Activated CD4-positive, alpha-beta T cell treated with anti-CD3 and anti-CD28 coated beads, Interleukin-2, amount 10 ng/mL, durations not matched to agents 24 days and 14 days (primary cell): ENCODE measurements around the gene MLKL. TPM values are rescaled to one million over a fixed set of nuclear protein-coding genes. Genes with fewer than 3 reads are reported as not detected.

Experiments used
- DNase-seq: peaks from one replicate; pipeline ENCODE4 v3.0.0; 2022
- H3K27ac Mint-ChIP-seq: one replicate; pipeline ENCODE4 v1.8.0; 2022; ENCODE audit warnings: mild to moderate bottlenecking, mixed read lengths
- H3K27me3 Mint-ChIP-seq: one replicate; pipeline ENCODE4 v1.8.0; 2022; ENCODE audit warnings: mixed read lengths
- H3K36me3 Mint-ChIP-seq: one replicate; pipeline ENCODE4 v1.8.0; 2022; ENCODE audit warnings: low read depth, mild to moderate bottlenecking, mixed read lengths
- H3K4me1 Mint-ChIP-seq: one replicate; pipeline ENCODE4 v1.8.0; 2021; ENCODE audit warnings: mixed read lengths
- H3K4me3 Mint-ChIP-seq: one replicate; pipeline ENCODE4 v1.8.0; 2022; ENCODE audit warnings: mild to moderate bottlenecking, moderate library complexity, mixed read lengths
- H3K9me3 Mint-ChIP-seq: one replicate; pipeline ENCODE4 v1.8.0; 2021; ENCODE audit warnings: mixed read lengths
- intact Hi-C: fragments of 100-400 bp; cut with micrococcal nuclease; formaldehyde crosslinking; loops from one replicate; pipeline ENCODE4 v1.15.1; 2023
- total RNA-seq: library from RNA; stranded (reverse); gene quantifications from 2 replicates; pipeline ENCODE4 v1.2.3, GENCODE V29; 2022

The MLKL gene
- total RNA-seq, 1 donor from 2014 or later, result 21.9 TPM

DNA sequence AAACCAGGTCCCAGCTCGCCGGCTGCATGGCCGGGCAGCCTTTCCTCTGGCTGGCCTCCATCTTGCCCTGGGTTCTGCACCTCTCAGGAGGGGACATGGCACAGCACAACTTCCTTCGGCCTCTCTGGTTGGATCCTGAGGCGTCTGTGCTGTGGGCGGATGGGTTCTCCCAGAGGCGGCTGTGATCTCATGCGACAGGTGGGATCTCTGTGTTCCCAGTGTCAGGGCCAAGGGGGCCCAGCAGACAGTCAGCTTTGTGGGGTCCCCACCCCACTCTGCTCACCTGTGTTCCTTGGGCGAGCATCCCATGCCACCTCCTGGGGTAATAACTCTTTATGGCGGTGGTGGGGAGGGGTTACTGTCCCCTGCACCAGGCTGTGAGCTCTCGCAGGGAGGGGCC is 38.2 kb upstream of the MLKL start:
- Mint-ChIP-seq H3K4me1 (peaks cover 2% of the 10 kb centered on the region), H3K27ac (no peak overlapping the region), H3K27me3 (no peaks in the 10 kb centered on the region), H3K9me3 (no peaks in the 10 kb centered on the region), H3K36me3 (no peaks in the 10 kb centered on the region), H3K4me3 (no peak overlapping the region)
- DNase-seq, result no peak
- intact Hi-C loops, result no loop called here

- H3K27ac Mint-ChIP-seq, result no peak overlapping the region
- no peak for DNase-seq
These were observed 37.5 kb upstream of the MLKL start for GRCh38 chr16:74738113-74738541.

GRCh38 chr16:74737521-74737920 is 36.9 kb upstream of the MLKL start:
- no peaks in the 10 kb centered on the region for H3K9me3 Mint-ChIP-seq
- peaks cover 2% of the 10 kb centered on the region for H3K4me1 Mint-ChIP-seq
- H3K27me3 Mint-ChIP-seq, result no peaks in the 10 kb centered on the region
- no peak overlapping the region for H3K4me3 Mint-ChIP-seq
- DNase-seq, result no peak
- H3K36me3 Mint-ChIP-seq, result no peaks in the 10 kb centered on the region
- intact Hi-C loops, result no loop called here
- no peak overlapping the region for H3K27ac Mint-ChIP-seq

More at GRCh38 chr16:74738113-74738541, 37.5 kb upstream of the MLKL start:
- Mint-ChIP-seq H3K9me3 (no peaks in the 10 kb centered on the region), H3K4me3 (no peak overlapping the region), H3K36me3 (no peaks in the 10 kb centered on the region), H3K4me1 (peaks cover 2% of the 10 kb centered on the region), H3K27me3 (no peaks in the 10 kb centered on the region)
- intact Hi-C loops, result no loop called here

GRCh38 chr16:74736531-74737157 is 36.0 kb upstream of the MLKL start:
- Mint-ChIP-seq H3K27ac (no peak overlapping the region), H3K27me3 (no peaks in the 10 kb centered on the region), H3K4me3 (no peak overlapping the region), H3K36me3 (no peaks in the 10 kb centered on the region), H3K4me1 (no peaks in the 10 kb centered on the region), H3K9me3 (no peaks in the 10 kb centered on the region)
- intact Hi-C loops, result no loop called here
- no peak for DNase-seq

GRCh38 chr16:74735554-74735953 is 34.9 kb upstream of the MLKL start:
- H3K27me3 Mint-ChIP-seq, result no peaks in the 10 kb centered on the region
- DNase-seq, result no peak
- H3K4me3 Mint-ChIP-seq, result no peak overlapping the region
- intact Hi-C loops, result no loop called here
- H3K9me3 Mint-ChIP-seq, result no peaks in the 10 kb centered on the region
- no peaks in the 10 kb centered on the region for H3K36me3 Mint-ChIP-seq
- no peaks in the 10 kb centered on the region for H3K4me1 Mint-ChIP-seq
- H3K27ac Mint-ChIP-seq, result no peak overlapping the region

DNA sequence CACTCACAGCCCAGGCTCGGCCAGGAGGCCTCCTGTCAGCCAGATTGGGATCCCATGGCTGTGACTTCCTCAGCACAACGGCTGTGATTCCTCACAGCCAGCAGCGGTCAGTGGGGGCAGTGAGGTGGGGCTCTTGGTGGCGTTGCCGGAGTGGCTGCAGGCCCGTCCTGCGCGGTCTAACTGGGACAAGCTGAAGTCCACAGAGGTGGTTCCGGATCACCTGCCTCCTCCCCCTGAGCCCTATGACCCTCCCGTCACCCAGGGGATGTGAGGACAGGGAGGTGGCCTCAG is 34.4 kb upstream of the MLKL start:
- Mint-ChIP-seq H3K27ac (no peak overlapping the region), H3K36me3 (no peaks in the 10 kb centered on the region), H3K9me3 (no peaks in the 10 kb centered on the region), H3K4me1 (peaks cover 3% of the 10 kb centered on the region), H3K4me3 (no peak overlapping the region), H3K27me3 (no peaks in the 10 kb centered on the region)
- intact Hi-C loops, result no loop called here
- no peak for DNase-seq

GRCh38 chr16:74734361-74735161 is 33.9 kb upstream of the MLKL start:
- no peaks in the 10 kb centered on the region for H3K36me3 Mint-ChIP-seq
- no peak overlapping the region for H3K27ac Mint-ChIP-seq
- peaks cover 5% of the 10 kb centered on the region for H3K4me1 Mint-ChIP-seq
- no peaks in the 10 kb centered on the region for H3K27me3 Mint-ChIP-seq
- no peaks in the 10 kb centered on the region for H3K9me3 Mint-ChIP-seq
- intact Hi-C loops, result no loop called here
- no peak for DNase-seq
- no peak overlapping the region for H3K4me3 Mint-ChIP-seq

DNA sequence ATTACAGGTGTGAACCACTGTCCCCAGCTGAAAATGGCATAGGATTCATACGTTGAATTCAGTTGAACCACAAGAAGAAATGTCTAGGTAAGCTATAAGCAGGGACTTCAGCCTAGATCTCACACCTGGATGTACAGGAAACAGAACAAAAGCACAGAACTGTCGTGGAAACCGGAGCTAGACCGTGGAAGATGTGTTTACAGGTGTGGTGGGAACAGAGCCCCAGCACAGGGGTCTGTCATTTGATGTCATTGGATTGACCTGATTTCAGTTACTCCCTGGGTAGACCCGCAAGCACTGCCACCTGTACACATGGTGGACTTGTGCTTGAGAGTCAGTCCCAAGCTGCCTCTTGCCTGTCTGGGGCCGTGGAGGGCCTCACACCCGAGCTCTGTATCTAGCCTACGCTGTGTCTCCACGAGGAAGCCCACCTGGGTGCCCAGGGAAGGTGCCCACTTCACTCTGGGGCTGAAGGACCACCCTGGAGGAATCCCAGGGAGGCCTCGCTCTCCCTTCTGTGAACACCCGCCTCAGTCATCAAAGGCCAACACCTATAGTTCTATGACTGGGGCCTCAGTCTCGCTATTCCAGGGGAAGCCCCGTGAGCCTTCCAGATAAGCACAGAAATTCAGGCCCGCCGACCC is 32.2 kb upstream of the MLKL start:
- Mint-ChIP-seq H3K9me3 (no peaks in the 10 kb centered on the region), H3K36me3 (no peaks in the 10 kb centered on the region), H3K27me3 (no peaks in the 10 kb centered on the region), H3K27ac (no peak overlapping the region), H3K4me3 (no peak overlapping the region), H3K4me1 (peaks cover 5% of the 10 kb centered on the region)
- DNase-seq, result no peak
- intact Hi-C loops, result no loop called here

- peaks cover 5% of the 10 kb centered on the region for H3K4me1 Mint-ChIP-seq
- no peaks in the 10 kb centered on the region for H3K27me3 Mint-ChIP-seq
- H3K27ac Mint-ChIP-seq, result no peak overlapping the region
- no peaks in the 10 kb centered on the region for H3K36me3 Mint-ChIP-seq
- intact Hi-C loops, result no loop called here
- no peak overlapping the region for H3K4me3 Mint-ChIP-seq
- peaks cover 3% of the 10 kb centered on the region for H3K9me3 Mint-ChIP-seq
- no peak for DNase-seq
These were observed 31.3 kb upstream of the MLKL start for GRCh38 chr16:74731853-74732477.

- Mint-ChIP-seq H3K4me3 (no peak overlapping the region), H3K27me3 (no peaks in the 10 kb centered on the region), H3K36me3 (no peaks in the 10 kb centered on the region), H3K4me1 (peaks cover 5% of the 10 kb centered on the region), H3K27ac (no peak overlapping the region), H3K9me3 (peaks cover 10% of the 10 kb centered on the region)
- intact Hi-C loops, result no loop called here
- DNase-seq, result no peak
These were observed 29.4 kb upstream of the MLKL start for GRCh38 chr16:74729783-74730683.

- H3K27me3 Mint-ChIP-seq, result no peaks in the 10 kb centered on the region
- H3K4me1 Mint-ChIP-seq, result peaks cover 5% of the 10 kb centered on the region
- H3K4me3 Mint-ChIP-seq, result no peak overlapping the region
- H3K36me3 Mint-ChIP-seq, result no peaks in the 10 kb centered on the region
- no peak overlapping the region for H3K27ac Mint-ChIP-seq
- peaks cover 10% of the 10 kb centered on the region for H3K9me3 Mint-ChIP-seq
- intact Hi-C loops, result no loop called here
- no peak for DNase-seq
These were observed 27.2 kb upstream of the MLKL start for GRCh38 chr16:74727903-74728302.

- Mint-ChIP-seq H3K9me3 (peaks cover 10% of the 10 kb centered on the region), H3K4me3 (no peak overlapping the region), H3K27ac (no peak overlapping the region), H3K27me3 (no peaks in the 10 kb centered on the region), H3K4me1 (peaks cover 5% of the 10 kb centered on the region), H3K36me3 (no peaks in the 10 kb centered on the region)
- intact Hi-C loops, result no loop called here
- peak; percentile 67 for DNase-seq
These were observed 26.1 kb upstream of the MLKL start for GRCh38 chr16:74726716-74727115.

- no peaks in the 10 kb centered on the region for H3K27me3 Mint-ChIP-seq
- peaks cover 10% of the 10 kb centered on the region for H3K9me3 Mint-ChIP-seq
- no peak overlapping the region for H3K4me3 Mint-ChIP-seq
- intact Hi-C loops, result no loop called here
- H3K36me3 Mint-ChIP-seq, result no peaks in the 10 kb centered on the region
- peaks cover 5% of the 10 kb centered on the region for H3K4me1 Mint-ChIP-seq
- DNase-seq, result no peak
- no peak overlapping the region for H3K27ac Mint-ChIP-seq
These were observed 25.2 kb upstream of the MLKL start for GRCh38 chr16:74725651-74726455.
